Left colon (tissue), 2 donors: ENCODE measurements around the gene ANO4. TPM values are rescaled to one million over a fixed set of nuclear protein-coding genes. Genes with fewer than 3 reads are reported as not detected.

Source experiments
- ATAC-seq: fragments of 200-7000 bp; cut with Tn5 transposase; one replicate; pipeline ENCODE4 v1.9.1; 2020; ENCODE audit warnings: mild to moderate bottlenecking, moderate library complexity
- DNase-seq, 2 donors: peaks; one replicate each; pipeline ENCODE4 v3.0.0-alpha.2; 2020
- intact Hi-C, 2 donors: fragments of 100-400 bp; cut with DNase I in 1 of 2; cut with micrococcal nuclease in 1 of 2; formaldehyde crosslinking; loops; one replicate each; pipeline versions ENCODE4 v1.11.2 to v1.14.0; 2022; cut with DNase I, micrococcal nuclease
- long read RNA-seq: library from polyadenylated mRNA; unstranded; transcript quantifications from one replicate; pipeline ENCODE4 v2.0.0, GENCODE V29; 2021
- total RNA-seq, 2 donors: library from RNA; stranded (reverse); fragmentation: NEBNext Ultra II Directional; extraction: Animal tissue kit (Norgen Biotek cat#: 25700); gene quantifications; one replicate each; pipeline ENCODE4 v1.2.1, GENCODE V29; 2021
- donor health status: DM: no; HTN: no; CAD: no.
- donor health status: DM: yes; HTN: yes; CAD: no.

Gene ANO4
- under 1 TPM; 0.15 to 0.89 TPM for total RNA-seq
- long read RNA-seq = 0 reads

DNA sequence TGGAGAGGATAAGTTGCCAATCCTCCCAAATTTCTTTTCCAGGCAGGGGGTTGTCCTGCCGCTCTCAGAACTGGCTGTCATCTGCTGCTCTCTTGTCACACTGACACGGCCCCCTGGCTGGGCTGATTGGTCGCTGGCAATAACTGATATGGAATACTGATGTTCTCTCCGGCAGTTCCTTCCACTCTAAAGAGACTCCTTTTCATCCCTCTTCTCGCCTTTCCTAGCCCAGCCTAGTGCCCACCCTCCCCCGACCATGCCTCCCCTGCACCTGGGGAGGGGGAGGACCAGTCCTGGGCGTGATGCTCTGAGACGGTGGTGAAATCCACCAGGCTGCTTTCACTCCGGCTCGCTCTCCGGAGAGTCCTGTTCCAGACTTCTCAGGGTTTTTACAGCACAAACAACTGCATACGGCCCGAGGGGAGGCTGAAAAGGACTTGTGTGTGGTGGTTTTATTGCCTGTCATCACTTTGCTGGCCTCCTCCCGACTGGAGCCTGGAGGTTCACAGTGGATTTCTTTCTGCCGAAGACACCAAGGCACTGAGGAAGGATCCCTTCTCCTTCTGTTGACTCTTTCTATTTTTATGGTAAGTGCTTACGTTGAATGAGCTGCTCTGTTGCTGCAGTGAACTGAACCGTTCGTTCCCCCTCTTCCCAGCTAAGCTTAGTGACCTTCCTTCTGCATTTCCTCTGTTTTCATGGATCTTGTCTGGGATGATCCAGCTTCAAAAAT lies at the start of gene ANO4:
ANO4 (plus strand) TSS at position 336 of the 733 bp plus-strand sequence. CDS start 107,010 bp downstream, outside the sequence.
- intact Hi-C loops = no loop called here
- no peak for ATAC-seq
- no peak for DNase-seq

DNA sequence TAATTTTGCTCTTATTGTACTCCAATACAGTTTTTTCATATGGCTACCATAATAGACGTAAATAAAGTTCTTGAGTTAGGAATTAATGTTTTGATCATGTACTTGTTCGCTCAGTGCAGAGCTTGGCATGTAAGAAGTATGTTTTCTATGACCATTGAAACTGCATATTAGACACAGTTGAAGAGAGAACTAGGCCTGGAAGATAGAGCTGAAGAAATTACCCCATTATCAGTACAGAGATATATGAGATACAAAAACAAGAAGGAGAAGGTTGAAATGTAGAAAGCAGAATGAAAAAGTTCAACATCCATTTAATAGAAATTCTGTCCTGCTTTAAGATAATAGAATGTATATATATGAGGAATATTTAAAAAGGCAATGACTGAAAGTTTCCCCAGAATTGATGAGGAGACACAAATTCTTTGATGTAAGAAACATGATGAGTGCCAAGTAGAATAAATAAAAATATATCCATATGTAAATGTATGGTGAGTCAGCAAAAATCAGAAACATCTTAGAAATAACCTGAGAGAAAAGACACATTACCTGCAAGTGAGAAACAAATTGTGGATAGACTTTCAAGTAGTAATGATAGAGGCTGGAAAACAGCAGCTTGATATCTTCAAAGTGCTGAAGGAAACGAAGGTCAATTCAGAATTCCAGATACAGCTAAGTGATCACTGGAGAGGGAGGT lies 49.1 kb upstream of the ANO4 start:
- no peak for ATAC-seq
- intact Hi-C loops = no loop called here
- DNase-seq = no peak

DNA sequence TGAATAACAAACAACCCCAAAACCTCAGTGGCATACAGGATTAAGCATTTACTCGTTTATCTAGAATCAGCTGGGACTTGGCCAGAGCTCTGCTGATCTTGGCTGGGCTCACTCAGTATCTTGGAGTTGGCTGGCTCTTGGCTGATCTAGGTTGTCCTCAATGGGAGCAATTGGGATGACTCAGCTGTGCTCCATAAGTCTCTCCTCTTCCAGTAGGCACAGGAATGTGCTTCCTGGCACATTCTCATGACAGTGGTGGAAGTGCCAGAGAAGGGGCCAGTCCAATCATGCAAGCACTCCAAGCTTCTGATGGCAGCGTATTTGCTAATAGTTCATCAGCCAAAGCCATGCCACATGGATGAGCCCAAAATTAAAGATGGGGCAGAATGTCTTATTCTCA lies 41.7 kb upstream of the ANO4 start:
- intact Hi-C loops = no loop called here
- no peak for DNase-seq
- no peak for ATAC-seq

DNA sequence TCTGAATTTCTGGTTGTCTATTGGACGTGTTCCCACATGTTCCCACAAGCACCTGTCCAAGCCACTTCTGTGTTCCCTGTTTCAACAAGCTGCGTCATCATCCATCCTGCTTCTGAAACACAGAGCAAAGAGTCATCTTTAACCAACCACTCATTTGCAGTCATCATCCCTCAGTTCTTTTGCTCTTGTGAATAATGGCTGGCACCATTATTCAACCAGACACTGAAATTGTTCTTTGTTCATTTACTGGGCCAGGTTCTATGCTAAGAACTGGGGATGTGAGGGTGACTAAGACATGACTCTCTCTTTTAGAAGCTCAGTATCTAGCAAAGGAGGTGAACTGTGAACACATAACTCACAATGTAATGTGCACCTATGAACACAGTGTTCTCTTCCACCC lies 40.7 kb upstream of the ANO4 start:
- intact Hi-C loops = no loop called here
- DNase-seq (no peak), ATAC-seq (no peak)

DNA sequence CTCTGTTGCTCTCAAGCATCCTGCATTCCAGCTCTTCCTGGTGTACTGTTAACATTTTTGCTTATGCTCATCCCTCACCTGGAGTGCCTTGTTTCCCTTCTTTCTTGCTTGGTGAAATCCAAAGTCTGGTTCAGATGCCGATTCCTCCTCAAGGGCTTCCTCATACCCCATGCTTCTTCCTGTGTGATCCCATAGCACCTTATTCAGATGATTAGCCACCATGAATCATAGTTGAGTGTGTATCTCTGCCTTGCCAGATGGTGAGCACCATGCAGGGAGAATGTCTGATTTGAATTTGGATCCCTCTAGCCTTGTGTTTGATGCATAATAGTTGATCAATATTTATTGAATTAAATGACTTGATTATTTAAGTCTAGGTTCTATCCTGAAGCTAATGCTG lies 39.4 kb upstream of the ANO4 start:
- intact Hi-C loops = no loop called here
- DNase-seq = no peak
- ATAC-seq = no peak

DNA sequence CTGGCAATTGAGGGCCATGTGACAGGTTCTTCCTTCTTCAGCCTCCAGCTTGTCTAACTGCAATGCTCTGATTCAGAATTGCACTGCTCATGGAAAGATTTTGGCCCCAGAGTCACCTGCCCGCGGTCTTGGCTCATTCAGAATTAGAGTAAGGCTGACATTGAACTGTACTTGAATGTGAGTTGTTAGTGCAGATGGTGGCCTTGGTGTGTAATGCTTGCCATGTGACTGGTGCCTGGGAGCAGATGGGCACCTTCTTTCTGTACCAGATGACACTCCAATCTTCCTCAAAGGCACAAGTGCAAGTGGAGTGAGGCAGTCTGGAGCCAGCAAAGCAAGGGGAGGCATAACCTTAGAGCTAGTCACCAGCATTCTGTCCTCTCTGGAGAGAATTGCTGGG lies 36.5 kb upstream of the ANO4 start:
- ATAC-seq (no peak), DNase-seq (no peak)
- intact Hi-C loops = no loop called here

DNA sequence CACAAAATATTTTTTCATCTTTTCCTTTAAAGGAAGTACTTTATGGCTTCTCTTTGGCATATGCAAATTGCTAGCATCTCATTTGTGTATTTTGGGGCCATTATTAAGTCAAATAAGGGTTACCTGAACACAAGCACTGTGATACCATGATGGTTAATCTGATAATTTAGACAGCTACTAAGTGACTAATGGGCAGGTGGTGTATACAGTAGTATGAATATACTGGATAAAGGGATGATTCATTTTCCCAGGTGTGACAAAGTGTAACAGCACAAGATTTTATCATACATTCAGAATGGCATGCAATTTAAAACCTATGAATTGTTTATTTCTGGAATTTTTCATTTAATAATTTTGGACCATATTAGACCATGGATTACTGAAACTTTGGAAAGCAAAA lies 27.2 kb upstream of the ANO4 start:
- ATAC-seq (no peak), DNase-seq (no peak)
- intact Hi-C loops = no loop called here

DNA sequence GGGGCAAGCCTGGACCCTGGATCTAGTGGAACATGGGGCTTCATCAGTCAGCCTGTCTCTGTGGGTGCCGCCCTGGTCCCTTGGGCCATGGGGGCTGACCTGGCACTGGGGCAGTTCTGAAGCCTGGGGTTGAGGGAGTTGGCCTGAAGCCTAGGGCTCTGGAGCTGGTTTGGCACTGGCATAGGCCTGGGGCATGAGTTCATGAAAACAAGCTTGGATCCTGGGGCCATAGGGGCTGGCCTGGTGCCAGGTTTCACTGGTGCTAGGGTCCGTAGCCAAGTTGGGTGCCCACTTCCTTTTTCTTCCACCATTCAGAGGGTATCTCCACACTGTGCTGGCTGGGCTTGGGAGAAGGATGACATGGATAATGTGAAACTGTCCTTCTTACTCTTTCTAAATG lies 26.6 kb upstream of the ANO4 start:
- DNase-seq = no peak
- intact Hi-C loops = no loop called here
- ATAC-seq = no peak

DNA sequence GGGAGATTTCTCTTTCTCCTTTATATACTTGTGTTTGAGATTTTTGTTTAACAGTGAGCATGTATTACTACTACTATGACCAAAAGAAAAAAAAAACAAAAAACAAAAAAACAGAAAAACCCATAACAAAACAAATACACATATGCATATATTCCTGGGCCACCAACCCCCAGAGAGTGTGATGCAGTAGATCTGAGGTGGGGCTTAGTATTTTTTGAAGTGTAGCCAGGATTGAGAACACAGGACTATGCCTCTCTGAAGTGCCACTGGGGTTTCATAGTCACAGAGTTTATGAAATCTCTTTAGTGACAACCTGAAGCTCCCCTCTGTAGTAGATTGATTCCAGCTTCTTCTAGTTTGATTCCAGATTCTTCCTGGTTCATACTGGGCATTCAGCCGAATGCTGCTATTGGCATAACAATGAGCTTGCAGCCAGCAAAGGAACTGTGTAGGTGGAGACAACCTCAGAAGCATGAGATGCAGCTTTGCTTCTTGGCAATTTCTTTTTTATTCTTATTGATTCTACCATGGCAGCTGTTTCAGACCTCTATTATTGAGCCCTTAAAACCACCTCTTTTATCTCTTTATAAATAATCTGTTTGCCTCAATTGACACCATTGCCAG lies 15.5 kb upstream of the ANO4 start:
- ATAC-seq = no peak
- intact Hi-C loops = no loop called here
- no peak for DNase-seq

DNA sequence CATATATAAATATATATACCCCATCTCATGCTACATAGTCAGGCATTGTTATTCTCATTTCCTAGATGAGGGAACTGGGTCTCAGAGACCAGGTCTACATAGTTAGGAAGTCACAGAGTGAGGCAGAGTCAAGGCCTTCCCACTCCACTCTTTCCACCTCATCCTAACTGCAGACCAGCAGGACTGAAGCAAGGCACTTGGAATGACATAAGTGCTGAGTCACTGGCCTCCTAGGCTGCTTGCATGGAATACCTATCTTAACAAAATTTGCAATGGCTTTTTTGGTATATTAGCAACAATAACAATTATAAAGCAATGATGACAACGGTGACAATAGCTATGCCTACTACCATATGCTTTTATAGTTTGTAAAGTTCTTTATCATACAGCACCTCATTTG lies 5.4 kb upstream of the ANO4 start:
- ATAC-seq (no peak), DNase-seq (no peak)
- intact Hi-C loops = no loop called here

DNA sequence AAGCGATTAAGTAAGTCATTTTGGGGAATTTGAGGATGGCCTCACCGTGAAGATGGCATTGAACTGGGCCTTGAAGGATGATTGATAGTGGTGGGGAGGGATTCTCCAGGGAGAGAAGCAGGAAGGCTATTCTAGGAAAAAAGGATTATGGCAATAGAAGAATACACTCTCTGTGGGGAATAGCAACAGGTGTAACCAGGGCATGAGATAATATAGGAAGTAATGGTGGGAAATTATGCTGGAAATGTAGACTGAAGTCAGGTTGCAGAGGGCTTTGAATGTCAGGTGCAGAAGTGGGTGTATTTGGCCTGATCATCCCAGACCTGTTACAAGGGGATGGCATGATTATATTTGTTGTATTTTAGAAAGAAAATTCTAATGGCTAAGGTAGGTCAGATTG lies 4.6 kb upstream of the ANO4 start:
- intact Hi-C loops = no loop called here
- DNase-seq (no peak), ATAC-seq (no peak)

DNA sequence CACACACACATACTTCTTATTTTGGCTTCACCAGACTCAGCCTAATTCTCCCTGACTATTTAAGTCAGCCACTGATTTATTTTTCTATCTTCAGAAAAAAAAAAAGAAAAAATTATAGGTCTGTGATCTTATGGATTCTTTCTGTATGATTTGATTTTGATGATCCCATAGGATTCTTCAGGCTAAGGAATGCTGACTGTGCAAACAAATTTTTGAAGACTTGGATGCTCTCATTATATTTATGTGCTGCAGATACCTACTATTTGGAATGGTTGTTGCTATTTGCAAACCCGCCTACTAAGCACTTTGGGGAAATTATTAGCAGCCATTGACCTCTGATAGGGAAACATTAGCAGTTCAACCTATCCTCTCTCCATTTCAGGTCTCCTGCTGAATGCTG lies 4.0 kb upstream of the ANO4 start:
- DNase-seq = no peak
- ATAC-seq = no peak
- intact Hi-C loops = no loop called here

DNA sequence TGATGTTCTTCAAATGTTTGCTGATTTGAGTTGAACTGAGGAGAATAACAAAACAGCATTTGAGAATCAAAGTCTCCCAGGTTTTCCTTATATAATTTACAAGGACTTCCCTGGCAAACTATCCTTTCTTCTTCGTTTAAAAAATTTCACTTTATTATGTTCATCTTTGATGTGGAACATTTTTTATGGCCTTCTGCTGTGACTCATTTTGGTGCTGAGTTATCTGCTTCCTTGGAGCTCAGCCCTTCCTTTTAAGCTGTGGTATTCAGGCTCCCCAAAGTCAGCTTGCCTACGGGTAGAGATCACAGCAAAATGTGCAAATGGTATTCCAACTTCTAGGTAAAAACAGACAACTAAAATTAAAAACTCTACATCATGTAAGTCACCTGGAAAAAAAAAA lies 1.4 kb upstream of the ANO4 start:
- intact Hi-C loops = no loop called here
- DNase-seq (no peak), ATAC-seq (no peak)

DNA sequence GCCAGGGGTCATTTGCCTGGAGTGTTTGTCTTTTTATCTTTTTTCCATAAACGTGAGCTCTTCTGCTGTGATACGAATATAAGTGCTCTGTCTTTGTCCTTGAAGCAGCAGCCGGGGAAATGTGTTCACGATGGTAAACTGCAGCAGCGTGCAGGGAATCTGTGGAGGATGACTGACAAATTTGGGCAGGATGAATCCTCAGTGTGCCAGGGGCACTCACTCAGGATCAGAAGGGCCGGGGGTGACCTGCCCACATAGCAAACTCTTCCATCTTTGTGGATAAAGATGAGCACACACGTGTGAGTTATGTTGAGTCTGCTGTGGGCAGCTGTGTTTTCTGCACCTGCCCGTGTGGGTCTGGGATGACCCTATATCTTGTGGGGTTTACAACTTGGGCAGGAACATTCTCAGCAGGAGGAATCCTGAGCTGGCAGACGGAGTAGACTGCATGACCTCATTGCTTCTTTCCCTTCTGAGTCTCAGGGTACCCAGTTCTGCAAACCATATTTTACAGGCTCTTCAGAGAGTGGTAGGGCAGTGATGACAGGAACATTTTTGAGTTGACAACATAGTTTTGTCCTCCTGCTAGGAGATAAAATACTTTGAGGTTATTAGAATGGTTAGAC lies 711 bp downstream of the ANO4 start:
- ATAC-seq = no peak

DNA sequence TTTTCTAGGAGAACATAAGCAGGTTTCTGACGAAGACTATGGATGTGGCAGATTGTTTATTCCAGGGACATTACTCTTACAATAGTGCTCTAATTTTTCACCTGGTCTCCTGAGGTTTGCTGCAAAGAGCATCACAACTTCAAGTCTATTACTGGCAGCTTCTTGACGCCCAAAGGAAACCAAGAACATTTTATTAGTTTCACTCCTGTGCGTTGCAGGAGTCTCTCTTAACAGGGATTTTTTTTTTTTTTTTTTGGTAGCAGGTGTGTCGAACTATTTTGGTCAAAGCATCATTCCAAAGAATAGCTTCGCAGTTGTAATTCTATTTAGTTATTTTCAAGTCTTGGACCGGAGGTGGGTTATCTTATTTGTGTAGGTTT lies 1.2 kb downstream of the ANO4 start:
- intact Hi-C loops = no loop called here
- ATAC-seq (no peak), DNase-seq (no peak)

More for the DNA sequence above, 711 bp downstream of the ANO4 start:
- intact Hi-C loops = no loop called here
- no peak for DNase-seq

DNA sequence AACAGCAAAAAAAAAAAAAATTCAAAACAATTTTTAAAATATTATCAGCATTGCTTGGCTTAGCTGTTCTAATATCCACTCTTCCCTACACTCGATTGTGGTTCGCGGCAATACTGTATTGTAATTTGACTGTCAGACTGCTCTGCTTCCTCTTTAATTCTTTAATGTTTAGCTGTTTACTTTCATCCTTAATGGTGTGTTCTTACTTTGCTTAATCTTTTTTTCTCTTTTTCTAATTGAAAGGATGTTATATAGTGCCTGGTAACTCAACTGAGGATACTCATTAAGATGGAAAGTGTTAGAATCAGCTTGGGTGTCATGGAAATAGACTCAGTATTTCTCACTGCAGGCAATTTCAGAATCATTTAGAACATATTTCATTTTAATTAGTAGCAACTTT lies 2.0 kb downstream of the ANO4 start:
- intact Hi-C loops = no loop called here
- no peak for DNase-seq

DNA sequence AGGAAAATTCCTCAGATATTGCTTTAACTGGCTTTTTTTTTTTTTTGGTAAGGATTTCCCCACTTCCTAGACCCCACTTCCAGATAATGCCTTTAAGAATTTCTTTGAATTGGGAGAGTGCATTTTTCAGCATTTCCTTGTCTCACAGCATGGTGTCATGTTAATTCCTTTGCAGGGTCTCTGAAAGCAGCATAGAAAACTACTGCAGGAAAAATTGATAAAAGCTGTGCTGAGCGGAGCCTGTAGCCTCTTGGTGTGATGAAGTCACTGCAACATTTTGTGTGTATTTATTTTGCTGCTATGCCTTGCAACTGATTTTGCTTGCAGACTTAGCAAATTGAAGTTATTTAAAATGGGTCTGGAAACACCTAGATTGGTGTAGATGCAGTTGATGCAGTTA lies 2.7 kb downstream of the ANO4 start:
- ATAC-seq = no peak
- intact Hi-C loops = no loop called here
- no peak for DNase-seq

More for the DNA sequence above, 2.0 kb downstream of the ANO4 start:
- no peak for ATAC-seq

DNA sequence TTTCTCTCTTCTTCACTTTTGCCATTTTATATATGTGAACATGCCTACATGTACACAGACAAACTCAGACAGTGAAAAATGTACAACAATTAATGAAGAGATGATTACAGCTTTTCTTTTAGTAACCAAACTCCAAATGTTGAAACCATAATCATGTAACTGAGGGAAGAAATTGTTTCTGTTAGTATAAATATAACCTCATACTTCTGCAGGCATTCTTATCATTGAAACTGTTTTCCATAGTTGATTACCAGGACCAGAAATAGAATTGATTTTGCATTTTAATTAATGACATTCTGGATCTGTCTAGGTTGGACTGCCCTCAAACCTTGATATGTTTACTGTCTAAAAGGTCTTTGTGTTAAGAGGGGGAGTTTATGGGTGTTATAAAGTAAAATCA lies 3.2 kb downstream of the ANO4 start:
- no peak for ATAC-seq
- no peak for DNase-seq
- intact Hi-C loops = no loop called here

DNA sequence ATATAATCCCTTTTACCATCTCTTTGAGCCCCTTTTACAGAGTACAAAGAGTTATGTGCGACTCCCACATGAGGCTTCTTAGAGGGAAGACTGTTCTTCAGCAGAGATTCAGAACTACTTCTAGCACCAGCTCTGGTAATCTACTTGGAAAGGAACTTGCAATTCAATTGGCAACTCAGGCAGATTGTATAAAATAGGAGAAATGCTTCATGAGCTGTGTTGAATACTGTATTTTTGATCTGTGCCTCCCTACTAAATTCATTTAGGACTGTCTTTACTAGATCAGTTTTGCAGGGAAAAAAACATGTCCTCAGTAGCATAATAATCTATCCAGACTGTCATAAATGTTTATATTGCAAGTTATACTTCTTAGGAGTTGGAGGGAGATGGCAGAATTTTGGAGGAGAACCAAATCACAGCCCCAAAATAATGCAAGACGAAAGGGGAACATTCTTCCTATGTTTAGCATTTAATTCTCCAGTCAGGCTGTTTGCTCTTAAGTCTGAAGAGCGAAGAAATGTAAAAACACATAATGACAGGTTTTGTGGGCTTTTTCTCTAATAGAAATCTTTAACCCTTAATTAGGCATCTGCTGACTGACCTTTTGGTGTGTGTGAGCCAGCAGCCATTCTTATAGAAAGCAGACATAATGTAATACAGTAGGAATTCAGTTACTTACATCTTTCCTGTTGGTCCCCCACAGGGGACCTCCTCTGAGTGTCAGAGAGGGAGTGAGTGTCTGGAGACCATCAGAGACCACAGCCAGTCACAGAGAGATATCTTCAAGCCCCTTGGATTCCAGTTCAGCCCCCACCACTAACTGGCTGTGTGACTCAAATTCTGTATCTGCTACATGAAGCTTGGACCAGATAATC lies 3.9 kb downstream of the ANO4 start:
- no peak for ATAC-seq
- DNase-seq = no peak
- intact Hi-C loops = no loop called here
